Activated naive CD4-positive, alpha-beta T cell treated with anti-CD3 and anti-CD28 coated beads, Interleukin-2, amount 10 ng/mL, durations not matched to agents 7 days and 5 days (primary cell): ENCODE results near the gene RAB8B.
A peak's percentile ranks its signal among the peaks of the same experiment; 100 is the strongest.
"Not testable (repeated sequence)": the region's sequence is repeated elsewhere in the genome, so short reads cannot be mapped to it uniquely, and the experiment has no call there.

ENCODE experiments used
- CTCF ChIA-PET: fragments of 350-600 bp; sonication (Branson Sonifier 250); formaldehyde crosslinking; loops from one replicate; lab custom pipeline; 2021; ENCODE audit warnings: antibody characterized with exemption; lab: Charles Lee
- DNase-seq: peaks from one replicate; pipeline ENCODE4 v3.0.0-alpha.2; 2020
- H3K27ac Mint-ChIP-seq: one replicate; pipeline ENCODE4 v1.8.0; 2021; ENCODE audit warnings: mild to moderate bottlenecking, moderate library complexity, mixed read lengths
- H3K27me3 Mint-ChIP-seq: one replicate; pipeline ENCODE4 v1.8.0; 2021; ENCODE audit warnings: mild to moderate bottlenecking, mixed read lengths
- H3K36me3 Mint-ChIP-seq: one replicate; pipeline ENCODE4 v1.8.0; 2021; ENCODE audit warnings: mixed read lengths
- H3K4me1 Mint-ChIP-seq: one replicate; pipeline ENCODE4 v1.8.0; 2021; ENCODE audit warnings: mixed read lengths
- H3K4me3 Mint-ChIP-seq: one replicate; pipeline ENCODE4 v1.8.0; 2021; ENCODE audit warnings: mild to moderate bottlenecking, moderate library complexity, mixed read lengths
- H3K9me3 Mint-ChIP-seq: one replicate; pipeline ENCODE4 v1.8.0; 2021; ENCODE audit warnings: mixed read lengths

The RAB8B gene

DNA sequence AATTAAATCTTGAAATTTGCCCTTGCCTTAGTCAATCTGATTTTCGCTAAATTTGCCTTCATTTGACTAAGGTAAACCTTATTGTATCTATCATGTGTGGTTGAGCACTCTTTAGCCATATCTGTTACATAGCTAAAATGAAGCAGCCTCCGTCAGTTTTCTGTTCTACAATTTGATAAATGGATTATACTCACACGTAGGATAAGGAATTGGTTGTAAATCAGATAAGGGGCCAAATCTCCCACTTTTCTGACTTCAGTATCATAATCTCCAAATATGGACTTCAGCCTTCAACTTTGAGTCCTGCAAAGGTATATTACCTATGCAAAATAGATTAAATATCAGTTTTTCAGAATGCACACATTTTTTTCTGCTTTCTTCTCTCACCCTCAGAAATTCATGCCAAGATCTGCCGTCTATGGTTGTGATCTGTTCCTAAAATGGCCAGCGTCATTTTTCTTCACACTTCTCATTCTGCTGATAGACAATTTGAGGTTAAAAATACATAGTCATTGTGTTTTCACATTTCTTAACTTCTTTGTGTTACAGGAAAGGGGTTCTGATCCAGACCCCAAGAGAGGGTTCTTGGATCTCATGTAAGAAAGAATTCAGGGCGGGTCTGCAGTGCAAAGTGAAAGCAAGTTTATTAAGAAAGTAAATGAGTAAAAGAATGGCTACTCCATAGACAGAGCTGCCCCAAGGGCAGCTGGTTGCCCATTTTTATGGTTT, 36.9 kb downstream of the RAB8B start:
- peaks cover 40% of the 10 kb centered on the region for H3K4me1 Mint-ChIP-seq
- H3K9me3 Mint-ChIP-seq: no peaks in the 10 kb centered on the region
- H3K27ac Mint-ChIP-seq: peak overlapping the region; percentile 8
- H3K27me3 Mint-ChIP-seq: no peaks in the 10 kb centered on the region
- no peak for DNase-seq
- no peak overlapping the region for H3K4me3 Mint-ChIP-seq
- H3K36me3 Mint-ChIP-seq: peaks cover 36% of the 10 kb centered on the region
- CTCF ChIA-PET: interaction anchor here (0.9 to 1.1 kb wide), 2 partner anchors 24 to 32 kb away, joined by 3 to 4 read pairs; no protein-coding TSS in a partner anchor

DNA sequence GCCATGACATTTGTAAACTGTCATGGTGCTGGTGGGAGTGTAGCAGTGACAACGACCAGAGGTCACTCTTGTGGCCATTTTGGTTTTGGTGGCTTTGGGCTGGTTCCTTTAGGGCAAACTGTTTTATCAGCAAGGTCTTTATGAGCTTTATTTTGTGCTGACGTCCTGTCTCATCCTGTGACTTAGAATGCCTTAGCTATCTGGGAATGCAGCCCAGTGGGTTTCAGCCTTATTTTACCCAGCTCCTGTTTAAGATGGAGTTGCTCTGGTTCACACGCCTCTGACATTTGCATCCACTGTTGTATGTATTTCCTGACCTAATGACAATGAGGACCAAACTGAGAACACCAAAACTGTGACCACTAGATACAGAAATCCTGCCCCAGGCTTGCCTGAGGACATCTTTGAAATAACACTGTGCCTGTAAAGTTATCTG, 37.6 kb downstream of the RAB8B start:
- DNase-seq: no peak
- H3K4me1 Mint-ChIP-seq: peaks cover 44% of the 10 kb centered on the region
- CTCF ChIA-PET: interaction anchor here (0.9 kb wide), 1 partner anchor 33 kb away, joined by 4 read pairs; no protein-coding TSS in a partner anchor
- H3K9me3 Mint-ChIP-seq: no peaks in the 10 kb centered on the region
- H3K27me3 Mint-ChIP-seq: no peaks in the 10 kb centered on the region
- H3K4me3 Mint-ChIP-seq: no peak overlapping the region
- peaks cover 37% of the 10 kb centered on the region for H3K36me3 Mint-ChIP-seq
- H3K27ac Mint-ChIP-seq: peak overlapping the region; percentile 8

DNA sequence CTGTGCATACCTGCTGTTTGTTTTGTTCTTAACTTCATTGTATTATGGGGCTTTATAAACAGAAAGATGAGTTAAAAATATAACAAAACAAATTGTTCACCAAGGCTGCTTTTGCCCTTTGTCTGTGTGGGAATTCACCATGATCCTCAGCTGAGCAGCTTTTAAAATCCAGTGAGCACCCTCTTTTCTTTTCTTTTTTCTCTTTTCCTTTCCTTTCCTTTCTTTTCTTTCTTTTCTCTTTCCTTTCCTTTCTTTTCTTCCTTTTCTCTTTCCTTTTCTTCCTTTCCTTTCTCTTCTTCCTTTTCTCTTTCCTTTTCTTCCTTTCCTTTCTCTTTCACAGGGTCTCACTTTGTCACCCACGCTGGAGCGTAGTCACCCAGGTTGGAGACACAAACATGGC, 38.3 kb downstream of the RAB8B start:
- Mint-ChIP-seq H3K27me3 (no peaks in the 10 kb centered on the region), H3K4me1 (peaks cover 51% of the 10 kb centered on the region), H3K36me3 (peaks cover 33% of the 10 kb centered on the region), H3K4me3 (no peak overlapping the region), H3K9me3 (no peaks in the 10 kb centered on the region), H3K27ac (peak overlapping the region; percentile 9)
- no peak for DNase-seq
- CTCF ChIA-PET: no interaction called here

DNA sequence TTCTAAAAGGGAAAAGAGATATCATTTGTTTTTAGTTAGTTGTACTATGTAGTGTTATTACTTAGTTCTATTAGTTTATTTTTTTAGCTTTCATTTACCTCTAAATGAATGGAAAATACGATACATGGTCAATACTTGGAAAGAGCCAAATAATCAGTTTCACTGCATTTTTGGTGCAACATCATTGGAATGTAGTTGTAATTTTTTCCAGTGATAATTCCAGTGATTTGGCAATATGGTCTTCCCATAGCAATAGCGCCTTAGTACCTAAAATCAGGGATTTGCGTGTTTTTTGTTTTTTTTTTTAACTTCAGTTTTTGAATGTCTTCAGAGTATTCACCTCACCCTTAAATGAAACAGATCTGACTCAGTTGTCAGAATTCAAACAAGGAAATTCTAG, 41.8 kb downstream of the RAB8B start:
- Mint-ChIP-seq H3K4me1 (peaks cover 66% of the 10 kb centered on the region), H3K4me3 (no peak overlapping the region)

DNA sequence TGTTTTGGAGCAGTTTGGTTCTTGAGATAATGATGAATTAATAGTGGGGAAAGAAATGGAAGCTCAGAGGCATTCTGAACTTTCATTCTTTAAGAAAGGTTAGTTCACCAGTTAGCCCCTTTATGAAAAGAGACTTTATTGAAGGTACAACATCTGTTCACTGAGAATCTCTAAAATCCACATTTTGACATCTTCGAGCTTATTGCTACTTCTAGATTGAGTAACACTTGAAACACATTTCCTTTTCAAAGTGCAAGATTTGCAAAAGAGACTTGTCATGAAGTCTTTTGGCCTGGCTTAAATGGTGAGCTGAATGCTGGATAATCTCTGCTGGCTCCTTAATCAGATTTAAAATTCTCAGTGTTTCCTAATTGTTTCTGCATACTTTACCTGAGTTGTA, 42.3 kb downstream of the RAB8B start:
- H3K36me3 Mint-ChIP-seq: peaks cover 31% of the 10 kb centered on the region
- peaks cover 62% of the 10 kb centered on the region for H3K4me1 Mint-ChIP-seq
- no peaks in the 10 kb centered on the region for H3K9me3 Mint-ChIP-seq
- peak overlapping the region; percentile 85 for H3K27ac Mint-ChIP-seq
- H3K4me3 Mint-ChIP-seq: no peak overlapping the region
- CTCF ChIA-PET: interaction anchor here (1.1 to 2.0 kb wide), 3 partner anchors 15 to 65 kb away, joined by 3 to 6 read pairs (median 6); no protein-coding TSS in a partner anchor
- no peaks in the 10 kb centered on the region for H3K27me3 Mint-ChIP-seq
- DNase-seq: no peak

More for the DNA sequence above, 41.8 kb downstream of the RAB8B start:
- DNase-seq: no peak
- CTCF ChIA-PET: interaction anchor here (1.1 kb wide), 1 partner anchor 15 kb away, joined by 3 read pairs; no protein-coding TSS in a partner anchor
- Mint-ChIP-seq H3K9me3 (no peaks in the 10 kb centered on the region), H3K27ac (peak overlapping the region; percentile 85), H3K36me3 (peaks cover 34% of the 10 kb centered on the region), H3K27me3 (no peaks in the 10 kb centered on the region)

DNA sequence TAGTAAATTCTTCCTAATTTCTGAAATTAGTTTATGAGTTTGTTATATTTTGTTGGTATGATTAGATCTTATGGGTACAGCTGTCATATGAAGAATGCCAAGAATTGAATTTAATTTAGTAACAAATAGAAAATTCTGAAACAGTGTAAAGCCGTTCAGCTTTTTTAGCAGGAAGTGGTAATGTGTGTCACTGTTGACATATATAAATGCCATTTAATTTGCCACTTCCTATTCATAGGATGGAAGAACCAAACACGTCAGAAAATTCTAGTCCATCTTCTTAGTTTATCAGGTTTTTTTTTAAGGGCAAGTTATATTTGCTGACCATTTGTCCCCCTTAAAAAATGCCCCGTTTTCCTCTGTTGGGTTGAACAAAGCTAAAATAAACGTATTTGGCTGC, 43.0 kb downstream of the RAB8B start:
- peaks cover 61% of the 10 kb centered on the region for H3K4me1 Mint-ChIP-seq
- peaks cover 33% of the 10 kb centered on the region for H3K36me3 Mint-ChIP-seq
- CTCF ChIA-PET: interaction anchor here (1.1 to 2.0 kb wide), 3 partner anchors 14 to 66 kb away, joined by 3 to 6 read pairs (median 6); no protein-coding TSS in a partner anchor
- H3K27me3 Mint-ChIP-seq: no peaks in the 10 kb centered on the region
- peak overlapping the region; percentile 85 for H3K27ac Mint-ChIP-seq
- H3K4me3 Mint-ChIP-seq: no peak overlapping the region
- no peaks in the 10 kb centered on the region for H3K9me3 Mint-ChIP-seq
- no peak for DNase-seq

DNA sequence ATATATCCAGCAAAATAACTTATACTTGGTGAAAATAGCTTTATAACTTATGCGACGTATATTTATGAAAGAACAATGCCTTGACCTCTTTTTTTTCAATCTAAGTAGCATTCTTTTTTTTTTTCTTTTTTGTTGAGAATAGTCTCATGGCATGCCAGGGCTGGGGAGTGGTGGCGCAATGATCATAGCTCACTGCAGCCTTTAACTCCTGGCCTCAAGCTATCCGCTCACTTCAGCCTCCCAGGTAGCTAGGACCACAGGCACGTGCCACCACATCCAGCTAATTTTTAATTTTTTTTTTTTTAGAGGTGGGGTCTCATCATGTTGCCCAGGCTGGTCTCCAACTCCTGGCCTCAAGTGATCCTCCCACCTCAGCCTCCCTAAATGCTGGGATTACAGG, 43.5 kb downstream of the RAB8B start:
- Mint-ChIP-seq H3K27me3 (no peaks in the 10 kb centered on the region), H3K36me3 (peaks cover 35% of the 10 kb centered on the region)
- CTCF ChIA-PET: interaction anchor here (1.3 to 2.0 kb wide), 2 partner anchors 41 to 67 kb away, joined by 6 read pairs; no protein-coding TSS in a partner anchor

DNA sequence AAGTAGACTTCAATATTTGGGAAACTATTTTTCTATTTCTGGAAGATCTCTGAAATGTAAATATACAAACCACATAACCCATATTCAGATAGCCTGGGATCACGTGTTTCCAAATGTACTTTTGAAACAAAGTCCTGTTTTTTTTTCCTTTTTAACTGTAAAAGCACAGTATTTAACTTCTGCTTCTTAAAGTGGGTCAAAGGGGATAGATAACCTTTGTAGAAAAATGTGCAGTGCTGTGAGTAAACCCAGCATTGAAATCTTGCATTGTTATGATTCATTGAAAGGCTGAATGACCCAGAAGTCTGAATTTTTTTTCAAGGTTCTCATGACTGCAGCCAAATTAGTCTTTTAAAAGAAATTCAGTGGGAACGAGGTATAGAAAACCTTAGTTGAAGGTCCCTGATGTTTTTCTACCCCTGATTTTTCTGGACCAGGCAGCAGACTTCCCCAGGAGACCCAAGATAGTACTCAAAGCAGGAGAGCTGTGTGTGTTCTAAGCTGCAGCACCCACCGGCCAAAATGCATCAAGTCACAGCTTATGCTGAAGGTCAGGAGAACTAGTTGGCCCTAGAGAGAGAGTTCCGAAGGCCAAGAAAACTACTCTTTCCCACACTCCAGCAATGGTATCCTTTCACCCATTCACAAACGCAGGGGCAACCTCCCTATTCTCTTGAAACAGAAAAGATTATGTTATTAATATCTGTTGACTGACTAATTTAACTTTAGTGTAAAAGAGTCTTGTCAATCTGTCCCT, 44.4 kb downstream of the RAB8B start:
- Mint-ChIP-seq H3K27ac (peak overlapping the region; percentile 2), H3K27me3 (no peaks in the 10 kb centered on the region), H3K4me3 (no peak overlapping the region), H3K9me3 (no peaks in the 10 kb centered on the region), H3K4me1 (peaks cover 65% of the 10 kb centered on the region), H3K36me3 (peaks cover 37% of the 10 kb centered on the region)
- DNase-seq: no peak
- CTCF ChIA-PET: interaction anchor here (1.4 to 2.0 kb wide), 2 partner anchors 10 to 67 kb away, joined by 3 to 6 read pairs; no protein-coding TSS in a partner anchor

More for the DNA sequence above, 43.5 kb downstream of the RAB8B start:
- no peaks in the 10 kb centered on the region for H3K9me3 Mint-ChIP-seq
- H3K27ac Mint-ChIP-seq: no peak overlapping the region
- DNase-seq: no peak
- no peak overlapping the region for H3K4me3 Mint-ChIP-seq
- peaks cover 62% of the 10 kb centered on the region for H3K4me1 Mint-ChIP-seq

DNA sequence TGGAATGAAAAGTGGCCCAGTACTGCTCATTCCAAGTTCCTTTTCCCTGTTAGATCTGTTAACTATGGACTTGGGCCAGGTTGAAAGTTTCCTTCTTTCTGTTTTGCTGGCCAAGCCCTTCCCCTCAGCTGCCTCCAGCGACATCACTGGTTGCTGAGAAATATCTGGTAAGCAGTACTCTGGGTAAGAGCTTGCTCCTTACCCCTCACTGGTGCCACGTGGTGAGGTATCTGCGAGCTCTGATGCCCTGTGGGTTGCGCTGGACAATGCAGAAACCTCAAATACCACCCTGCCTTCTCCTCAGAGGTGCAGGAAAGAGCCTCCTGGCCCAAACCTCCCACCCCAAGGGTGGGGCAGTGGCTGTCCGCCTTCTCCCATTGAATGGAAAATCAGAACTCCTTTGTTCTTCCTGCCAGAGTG, 45.1 kb downstream of the RAB8B start:
- Mint-ChIP-seq H3K27me3 (no peaks in the 10 kb centered on the region), H3K27ac (no peak overlapping the region), H3K4me1 (peaks cover 64% of the 10 kb centered on the region), H3K9me3 (no peaks in the 10 kb centered on the region), H3K36me3 (peaks cover 36% of the 10 kb centered on the region), H3K4me3 (no peak overlapping the region)
- CTCF ChIA-PET: interaction anchor here (1.4 kb wide), 1 partner anchor 10 kb away, joined by 3 read pairs; no protein-coding TSS in a partner anchor
- DNase-seq: no peak

DNA sequence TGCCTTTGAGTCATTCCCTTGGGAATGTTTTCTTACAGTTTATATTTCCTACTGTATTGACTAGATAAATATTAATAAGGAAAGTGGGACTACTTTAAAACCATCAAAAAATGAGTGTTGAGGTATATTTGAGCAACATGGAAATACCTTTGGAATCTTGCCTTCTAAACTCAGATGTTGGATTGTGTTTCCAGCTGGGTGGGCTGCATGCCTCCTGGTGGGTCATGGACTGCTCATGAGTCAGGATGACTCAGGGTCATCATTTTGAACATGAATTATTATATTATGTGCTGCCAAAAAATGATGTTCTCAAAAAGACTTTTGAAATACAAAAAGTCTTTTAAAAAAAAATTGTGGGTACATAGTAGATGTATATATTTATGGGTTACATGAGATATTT, 46.9 kb downstream of the RAB8B start:
- H3K27ac Mint-ChIP-seq: no peak overlapping the region
- peaks cover 38% of the 10 kb centered on the region for H3K36me3 Mint-ChIP-seq
- no peak for DNase-seq
- CTCF ChIA-PET: no interaction called here
- no peaks in the 10 kb centered on the region for H3K9me3 Mint-ChIP-seq
- no peak overlapping the region for H3K4me3 Mint-ChIP-seq
- H3K4me1 Mint-ChIP-seq: peaks cover 62% of the 10 kb centered on the region
- no peaks in the 10 kb centered on the region for H3K27me3 Mint-ChIP-seq

DNA sequence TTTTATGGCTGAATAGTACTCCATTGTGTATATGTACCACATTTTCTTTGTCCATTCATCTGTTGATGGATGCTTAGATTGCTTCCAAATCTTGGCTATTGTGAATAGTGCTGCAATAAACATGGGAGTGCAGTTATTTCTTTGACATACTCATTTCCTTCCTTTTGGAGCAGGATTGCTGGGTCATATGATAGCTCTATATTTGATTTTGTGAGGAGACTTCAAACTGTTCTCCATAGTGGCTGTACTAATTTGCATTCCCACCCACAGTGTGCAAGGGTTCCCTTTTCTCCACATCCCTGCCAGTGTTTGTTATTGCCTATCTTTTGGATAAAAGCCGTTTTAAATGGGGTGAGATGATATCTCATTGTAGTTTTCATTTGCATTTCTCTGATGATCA, 47.7 kb downstream of the RAB8B start:
- DNase-seq, H3K4me3 Mint-ChIP-seq, H3K27me3 Mint-ChIP-seq, H3K27ac Mint-ChIP-seq, CTCF ChIA-PET, H3K9me3 Mint-ChIP-seq: not testable (repeated sequence)
- peaks cover 42% of the 10 kb centered on the region for H3K36me3 Mint-ChIP-seq
- H3K4me1 Mint-ChIP-seq: peaks cover 58% of the 10 kb centered on the region

DNA sequence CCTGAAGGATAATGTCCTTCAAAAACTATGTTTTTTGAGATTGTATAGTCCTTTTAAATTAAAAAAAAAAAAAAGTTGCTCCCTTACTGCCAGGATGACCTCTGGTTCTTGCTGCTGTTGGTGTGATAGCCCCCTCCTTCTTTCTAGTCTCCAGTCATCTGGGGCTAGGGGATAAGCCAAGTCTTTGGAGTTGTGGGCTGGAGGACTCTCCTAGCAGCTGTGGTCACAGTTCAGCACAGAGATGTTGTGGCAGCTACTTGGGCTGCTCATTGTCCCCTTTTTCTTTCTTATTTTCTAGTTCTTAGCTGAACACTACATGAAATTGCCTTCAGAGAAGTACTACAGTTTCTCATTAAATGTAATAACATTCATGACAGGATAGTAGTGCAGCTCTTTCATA, 48.8 kb downstream of the RAB8B start:
- H3K27me3 Mint-ChIP-seq: no peaks in the 10 kb centered on the region
- CTCF ChIA-PET: interaction anchor here (0.7 kb wide), 1 partner anchor 369 kb away, joined by 3 read pairs; no protein-coding TSS in a partner anchor
- peaks cover under 1% of the 10 kb centered on the region for H3K9me3 Mint-ChIP-seq
- H3K4me3 Mint-ChIP-seq: no peak overlapping the region
- H3K36me3 Mint-ChIP-seq: peaks cover 44% of the 10 kb centered on the region
- no peak overlapping the region for H3K27ac Mint-ChIP-seq
- H3K4me1 Mint-ChIP-seq: peaks cover 52% of the 10 kb centered on the region
- no peak for DNase-seq

DNA sequence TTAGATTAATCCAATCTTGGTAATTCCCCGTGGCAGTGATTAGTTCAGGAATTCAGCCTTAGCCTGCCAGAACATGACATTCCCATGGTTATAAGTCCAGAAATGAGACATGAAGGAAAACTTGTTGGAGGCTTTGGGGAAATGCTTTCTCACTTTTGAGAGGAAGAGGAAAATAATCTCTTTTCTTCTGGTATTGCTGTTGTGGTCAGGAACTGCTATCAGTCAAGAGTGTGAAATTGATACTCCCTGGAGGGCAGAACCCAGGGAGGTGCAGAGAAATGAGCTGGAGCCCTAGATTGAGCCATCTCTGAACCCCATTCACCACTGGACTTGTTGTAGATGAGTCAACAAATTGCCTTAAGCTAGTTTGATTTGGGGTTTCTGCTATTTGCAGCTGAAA, 49.4 kb downstream of the RAB8B start:
- peaks cover 48% of the 10 kb centered on the region for H3K36me3 Mint-ChIP-seq
- DNase-seq: no peak

DNA sequence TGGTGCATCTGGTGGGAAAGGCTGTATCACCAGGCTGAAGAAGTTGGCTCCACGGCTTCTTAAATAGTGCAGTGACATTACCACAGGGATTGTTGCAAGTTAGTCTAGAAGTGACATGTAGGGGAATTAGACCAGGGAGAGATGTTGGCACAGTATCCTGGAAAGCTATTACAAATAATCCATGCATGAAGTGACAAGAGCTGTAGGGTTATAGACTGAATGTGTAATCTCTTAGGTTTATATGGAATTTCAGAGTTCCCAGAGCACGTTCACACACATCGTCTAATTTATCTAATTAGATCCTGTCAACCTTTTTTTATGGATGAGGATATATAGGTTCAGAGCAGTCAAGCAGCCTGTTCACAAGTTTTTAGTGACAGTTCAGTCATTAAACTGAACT, 50.7 kb downstream of the RAB8B start:
- peaks cover 52% of the 10 kb centered on the region for H3K4me1 Mint-ChIP-seq
- H3K4me3 Mint-ChIP-seq: no peak overlapping the region
- H3K36me3 Mint-ChIP-seq: peaks cover 51% of the 10 kb centered on the region
- H3K9me3 Mint-ChIP-seq: peaks cover 3% of the 10 kb centered on the region
- DNase-seq: no peak
- no peak overlapping the region for H3K27ac Mint-ChIP-seq
- CTCF ChIA-PET: interaction anchor here (0.7 kb wide), 1 partner anchor 27 kb away, joined by 4 read pairs; no protein-coding TSS in a partner anchor
- no peaks in the 10 kb centered on the region for H3K27me3 Mint-ChIP-seq

More for the DNA sequence above, 49.4 kb downstream of the RAB8B start:
- H3K9me3 Mint-ChIP-seq: peaks cover 3% of the 10 kb centered on the region
- peaks cover 51% of the 10 kb centered on the region for H3K4me1 Mint-ChIP-seq
- no peaks in the 10 kb centered on the region for H3K27me3 Mint-ChIP-seq
- H3K27ac Mint-ChIP-seq: no peak overlapping the region
- no peak overlapping the region for H3K4me3 Mint-ChIP-seq
- CTCF ChIA-PET: no interaction called here
